Fibroblast of mammary gland (primary cell): ENCODE results near the gene DNAJC19.
A peak's percentile ranks its signal among the peaks of the same experiment; 100 is the strongest.

Experiments used
- DNase-seq: peaks from one replicate; pipeline ENCODE4 v3.0.0-alpha.2; 2010; ENCODE audit warnings: low read depth
- H3K4me3 ChIP-seq: 2 replicates; pipeline ENCODE4 v1.5.1; 2011; ENCODE audit warnings: low read depth, mild to moderate bottlenecking, low read length, moderate library complexity; ENCODE audit not compliant: control insufficient read depth
- CTCF ChIP-seq: conservative IDR thresholded peaks from 2 replicates; pipeline ENCODE4 v1.5.1; 2011; ENCODE audit warnings: low read depth, low read length, inconsistent platforms; ENCODE audit not compliant: control insufficient read depth, insufficient read depth

DNAJC19 gene

GRCh38 chr3:180981912-180982311 lies 7.6 kb downstream of the DNAJC19 start:
- DNase-seq = no peak
- H3K4me3 ChIP-seq = no peak overlapping the region
- no peak for TF ChIP-seq CTCF

- peak; percentile 52 for DNase-seq
- no peak for TF ChIP-seq CTCF
- H3K4me3 ChIP-seq = no peak overlapping the region
These were observed 8.9 kb downstream of the DNAJC19 start for GRCh38 chr3:180980611-180981010.

GRCh38 chr3:180979961-180980360 lies 9.6 kb downstream of the DNAJC19 start:
- DNase-seq = no peak
- TF ChIP-seq CTCF = no peak

GRCh38 chr3:180977498-180977897 lies 12.0 kb downstream of the DNAJC19 start:
- no peak for DNase-seq
- H3K4me3 ChIP-seq = no peak overlapping the region
- TF ChIP-seq CTCF = no peak

More at GRCh38 chr3:180979961-180980360, 9.6 kb downstream of the DNAJC19 start:
- H3K4me3 ChIP-seq = no peak overlapping the region

- H3K4me3 ChIP-seq = no peak overlapping the region
- no peak for DNase-seq
- TF ChIP-seq CTCF = no peak
These were observed 15.2 kb downstream of the DNAJC19 start for GRCh38 chr3:180974286-180974685.

GRCh38 chr3:180973543-180973942 lies 16.0 kb downstream of the DNAJC19 start:
- DNase-seq = no peak
- no peak overlapping the region for H3K4me3 ChIP-seq
- no peak for TF ChIP-seq CTCF

GRCh38 chr3:180970931-180971330 lies 18.6 kb downstream of the DNAJC19 start:
- H3K4me3 ChIP-seq = no peak overlapping the region
- no peak for DNase-seq
- no peak for TF ChIP-seq CTCF
